ENCODE data around the gene E4F1. TPM values are rescaled to one million over a fixed set of nuclear protein-coding genes. Genes with fewer than 3 reads are reported as not detected.

E4F1 gene
- total RNA-seq, 1 donor from 2014 or later: 13.5 TPM

GRCh38 chr16:2267913-2268666 lies 44.7 kb downstream of the E4F1 start, which contains the start of gene RNPS1:
TSS of gene RNPS1 (minus strand) at chr16:2268126. CDS start at chr16:2264643, 3,483 bp downstream.
- TF ChIP-seq CTCF (IDR thresholded peaks at IDR 0.05; ENCODE audit: borderline replicate concordance): no peak
- peak within 1 kb of the TSS; percentile 99 for H3K4me3 ChIP-seq
- H3K9me3 ChIP-seq (replicated peaks): no peaks in the 10 kb centered on the region
- peak; percentile 98 for DNase-seq
- intact Hi-C loops (cut with micrococcal nuclease): no loop called here
- H3K27me3 ChIP-seq (ENCODE audit: low read depth): no peaks in the 10 kb centered on the region
- peaks cover 13% of the 10 kb centered on the region for H3K36me3 ChIP-seq
- peak within 1 kb of the TSS; percentile 97 for H3K27ac ChIP-seq (replicated peaks)
- H3K4me1 ChIP-seq: peaks cover 49% of the 10 kb centered on the region

GRCh38 chr16:2270070-2270462 lies 46.7 kb downstream of the E4F1 start:
- H3K4me1 ChIP-seq: peaks cover 44% of the 10 kb centered on the region
- H3K9me3 ChIP-seq (replicated peaks): no peaks in the 10 kb centered on the region
- intact Hi-C loops (cut with micrococcal nuclease): no loop called here
- no peaks in the 10 kb centered on the region for H3K27me3 ChIP-seq (ENCODE audit: low read depth)
- DNase-seq: no peak
- TF ChIP-seq CTCF (IDR thresholded peaks at IDR 0.05; ENCODE audit: borderline replicate concordance): no peak
- no peak overlapping the region for H3K4me3 ChIP-seq
- no peaks in the 10 kb centered on the region for H3K36me3 ChIP-seq
- no peak overlapping the region for H3K27ac ChIP-seq (replicated peaks)

- Histone ChIP-seq H3K27me3 (ENCODE audit: low read depth) (no peaks in the 10 kb centered on the region), H3K36me3 (no peaks in the 10 kb centered on the region), H3K9me3 (replicated peaks) (no peaks in the 10 kb centered on the region), H3K4me3 (no peak overlapping the region), H3K27ac (replicated peaks) (no peak overlapping the region), H3K4me1 (peaks cover 37% of the 10 kb centered on the region)
- no peak for DNase-seq
- no peak for TF ChIP-seq CTCF (IDR thresholded peaks at IDR 0.05; ENCODE audit: borderline replicate concordance)
- intact Hi-C loops (cut with micrococcal nuclease): no loop called here
Measured at GRCh38 chr16:2270588-2271470, 47.4 kb downstream of the E4F1 start.

- DNase-seq: no peak
- Histone ChIP-seq H3K4me3 (no peak overlapping the region), H3K27me3 (ENCODE audit: low read depth) (no peaks in the 10 kb centered on the region), H3K36me3 (no peaks in the 10 kb centered on the region), H3K4me1 (peaks cover 26% of the 10 kb centered on the region), H3K27ac (replicated peaks) (no peak overlapping the region), H3K9me3 (replicated peaks) (no peaks in the 10 kb centered on the region)
- TF ChIP-seq CTCF (IDR thresholded peaks at IDR 0.05; ENCODE audit: borderline replicate concordance): no peak
- intact Hi-C loops (cut with micrococcal nuclease): no loop called here
Measured at GRCh38 chr16:2271848-2272461, 48.6 kb downstream of the E4F1 start.

GRCh38 chr16:2273484-2273883 lies 50.1 kb downstream of the E4F1 start:
- intact Hi-C loops (cut with micrococcal nuclease): no loop called here
- Histone ChIP-seq H3K4me3 (no peak overlapping the region), H3K27ac (replicated peaks) (no peak overlapping the region)

More at GRCh38 chr16:2273484-2273883, 50.1 kb downstream of the E4F1 start:
- no peak for DNase-seq
- no peaks in the 10 kb centered on the region for H3K36me3 ChIP-seq
- no peak for TF ChIP-seq CTCF (IDR thresholded peaks at IDR 0.05; ENCODE audit: borderline replicate concordance)
- no peaks in the 10 kb centered on the region for H3K27me3 ChIP-seq (ENCODE audit: low read depth)
- no peaks in the 10 kb centered on the region for H3K9me3 ChIP-seq (replicated peaks)
- H3K4me1 ChIP-seq: peaks cover 16% of the 10 kb centered on the region

Measured in left ventricle myocardium inferior (tissue), 1 donor.